ENCODE results near the gene COA8.

- TF ChIP-seq CTCF (IDR thresholded peaks at IDR 0.05) (no peak), POLR2A (IDR thresholded peaks at IDR 0.05) (no peak)
Observed at GRCh38 chr14:103545915-103546651, 16.7 kb upstream of the COA8 start.
